Renal cortical epithelial cell (primary cell): ENCODE results near the gene VPS16. TPM values are rescaled to one million over a fixed set of nuclear protein-coding genes. Genes with fewer than 3 reads are reported as not detected.
A peak's percentile ranks its signal among the peaks of the same experiment; 100 is the strongest.

Experiments
- DNase-seq: peaks from one replicate; pipeline ENCODE4 v3.0.0-alpha.2; 2011; ENCODE audit warnings: low read depth
- total RNA-seq: library from RNA; depleted of rRNA; stranded (reverse); fragments of >200 nt; gene quantifications from 2 replicates; pipeline ENCODE4 v1.2.3, GENCODE V29; 2014

VPS16 gene
- total RNA-seq, 1 donor from 2014 or later = 43.8 TPM

GRCh38 chr20:2899243-2899642, 58.7 kb downstream of the VPS16 start:
- no peak for DNase-seq

GRCh38 chr20:2900845-2901592, 60.5 kb downstream of the VPS16 start:
- DNase-seq = no peak

DNA sequence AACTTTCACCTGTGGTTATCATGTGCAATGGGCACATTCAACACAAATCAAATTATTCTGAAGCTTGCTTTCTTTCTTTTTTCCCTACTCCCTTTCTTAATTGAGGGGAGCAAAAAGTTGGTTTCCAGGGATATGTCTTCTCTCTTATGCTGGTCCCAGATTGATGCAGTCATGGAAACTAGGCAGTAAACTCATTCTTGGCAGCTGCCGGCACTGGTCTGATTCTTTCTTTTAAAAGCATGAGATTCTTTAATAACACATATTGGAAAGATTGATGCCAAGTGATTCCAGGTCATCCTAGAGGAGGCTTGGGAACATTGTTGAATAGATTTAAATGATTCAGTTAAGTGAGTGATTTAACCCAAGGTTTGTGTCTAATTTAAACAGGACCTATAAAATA, 61.7 kb downstream of the VPS16 start:
- no peak for DNase-seq

- DNase-seq = no peak
These were observed 62.3 kb downstream of the VPS16 start for GRCh38 chr20:2902818-2903217.

DNA sequence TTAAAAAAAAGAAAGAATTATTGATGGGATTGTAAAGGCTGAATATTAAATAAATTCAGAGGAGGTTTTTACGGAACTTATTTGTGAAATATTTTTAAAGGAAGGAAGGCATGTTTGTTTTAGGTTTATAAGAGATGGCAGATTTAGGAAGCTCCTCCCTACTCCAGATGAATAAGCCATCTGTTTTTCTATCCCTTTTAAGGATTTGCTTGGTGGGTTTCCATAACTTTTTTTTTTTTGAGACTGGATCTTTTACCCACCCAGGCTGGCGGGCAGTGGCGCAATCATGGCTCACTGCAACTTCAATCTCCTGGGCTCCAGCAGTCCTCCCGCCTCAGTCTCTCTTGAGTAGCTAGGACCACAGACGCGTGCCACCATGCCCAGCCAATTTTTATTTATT, 63.1 kb downstream of the VPS16 start:
- no peak for DNase-seq

DNA sequence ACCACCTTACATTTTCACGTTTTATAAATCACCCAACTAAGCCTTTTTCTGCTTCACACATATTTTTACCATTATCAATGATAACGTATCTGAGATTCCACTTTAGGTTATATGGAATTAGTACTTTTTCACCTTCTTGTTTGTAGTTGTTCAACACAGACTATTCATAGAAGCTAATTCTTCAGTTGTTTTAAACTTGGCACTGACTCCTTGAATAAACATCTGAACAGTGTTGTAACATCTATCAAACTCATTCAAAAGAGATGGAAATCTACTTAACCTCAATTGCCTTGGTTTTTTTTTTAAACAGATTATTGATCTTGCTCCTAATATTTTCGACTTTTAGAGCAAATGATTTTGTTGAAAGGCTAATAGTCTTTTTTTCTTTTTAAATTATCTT, 67.0 kb downstream of the VPS16 start:
- DNase-seq = no peak

DNA sequence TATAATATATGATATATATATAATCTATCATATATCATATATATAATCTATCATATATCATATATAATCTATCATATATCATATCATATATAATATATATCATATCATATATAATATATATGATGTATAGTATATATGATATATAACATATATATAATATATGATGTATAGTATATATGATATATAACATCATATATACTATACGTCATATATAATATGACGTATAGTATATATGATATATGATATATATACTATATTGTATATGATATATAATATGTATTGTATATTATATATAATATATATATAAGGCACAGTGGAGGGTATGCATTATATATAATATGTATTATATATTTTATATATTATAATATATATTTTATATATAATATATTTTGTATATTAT, 69.4 kb downstream of the VPS16 start:
- no peak for DNase-seq

- DNase-seq = peak; percentile 37
These were observed 70.7 kb downstream of the VPS16 start for GRCh38 chr20:2911200-2911599.

DNA sequence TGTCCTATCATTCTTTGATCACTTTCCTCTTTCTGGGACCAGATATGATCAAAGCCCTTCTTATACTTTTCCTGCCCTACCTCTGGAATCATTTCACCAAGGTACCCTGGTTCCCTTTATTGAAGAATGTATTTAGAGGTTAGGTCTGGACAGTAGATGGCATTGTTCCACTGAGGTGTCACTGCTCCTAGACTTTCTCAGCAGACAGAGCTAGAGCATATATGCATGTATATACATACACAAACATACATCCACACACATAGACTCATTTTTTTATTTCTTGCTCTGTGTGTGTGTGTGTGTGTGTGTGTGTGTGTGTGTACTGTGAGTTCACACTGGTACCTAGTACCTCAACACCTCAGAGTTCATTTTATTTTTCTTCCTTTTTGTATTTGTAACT, 73.6 kb downstream of the VPS16 start:
- peak; percentile 39 for DNase-seq

Other genes starting within 250 kb of the VPS16 start
- 110 and 169 TPM in 2 replicates for gene NOP56, start 188.1 kb upstream of the VPS16 start, total RNA-seq
- 72.9 and 104 TPM in 2 replicates for gene IDH3B, start 176.5 kb upstream of the VPS16 start, total RNA-seq
- 2.6 and 5.1 TPM in 2 replicates for gene EBF4, start 148.0 kb upstream of the VPS16 start, total RNA-seq
- gene CPXM1, start 40.1 kb upstream of the VPS16 start, total RNA-seq = 0.17 and 0.20 TPM in 2 replicates
- not detected in 2 replicates for gene C20orf141, start 25.8 kb upstream of the VPS16 start, total RNA-seq
- gene TMEM239, start 24.4 kb upstream of the VPS16 start, total RNA-seq = not detected in 2 replicates
- 19.4 and 33.5 TPM in 2 replicates for gene PCED1A, start 90 bp upstream of the VPS16 start, total RNA-seq
- 31.3 and 50.6 TPM in 2 replicates for gene PTPRA, start 32.7 kb downstream of the VPS16 start, total RNA-seq
- gene GNRH2, start 202.9 kb downstream of the VPS16 start, total RNA-seq = not detected in 2 replicates
- gene MRPS26, start 205.3 kb downstream of the VPS16 start, total RNA-seq = 31.2 and 36.6 TPM in 2 replicates
- gene OXT, start 230.9 kb downstream of the VPS16 start, total RNA-seq = not detected in 2 replicates
- gene AVP, start 244.0 kb downstream of the VPS16 start, total RNA-seq = not detected in 2 replicates